Right kidney (tissue), 9 donors: ENCODE results near the gene OR7G1.

Experiments
- DNase-seq: peaks from one replicate; pipeline ENCODE4 v3.0.0-alpha.2; 2016
- long read RNA-seq, 8 donors: transcript quantifications; one replicate each; lab custom pipeline, GENCODE V29; 2026

OR7G1 gene, protein sequence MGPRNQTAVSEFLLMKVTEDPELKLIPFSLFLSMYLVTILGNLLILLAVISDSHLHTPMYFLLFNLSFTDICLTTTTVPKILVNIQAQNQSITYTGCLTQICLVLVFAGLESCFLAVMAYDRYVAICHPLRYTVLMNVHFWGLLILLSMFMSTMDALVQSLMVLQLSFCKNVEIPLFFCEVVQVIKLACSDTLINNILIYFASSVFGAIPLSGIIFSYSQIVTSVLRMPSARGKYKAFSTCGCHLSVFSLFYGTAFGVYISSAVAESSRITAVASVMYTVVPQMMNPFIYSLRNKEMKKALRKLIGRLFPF
- long read RNA-seq, donor 1, result 0 reads
- long read RNA-seq, donor 2, result 0 reads
- long read RNA-seq, donor 3, result 0 reads
- long read RNA-seq, donor 4, result 0 reads
- long read RNA-seq, donor 5, result 0 reads
- long read RNA-seq, donor 6, result 0 reads
- long read RNA-seq, donor 7, result 0 reads
- long read RNA-seq, donor 8, result 0 reads

DNA sequence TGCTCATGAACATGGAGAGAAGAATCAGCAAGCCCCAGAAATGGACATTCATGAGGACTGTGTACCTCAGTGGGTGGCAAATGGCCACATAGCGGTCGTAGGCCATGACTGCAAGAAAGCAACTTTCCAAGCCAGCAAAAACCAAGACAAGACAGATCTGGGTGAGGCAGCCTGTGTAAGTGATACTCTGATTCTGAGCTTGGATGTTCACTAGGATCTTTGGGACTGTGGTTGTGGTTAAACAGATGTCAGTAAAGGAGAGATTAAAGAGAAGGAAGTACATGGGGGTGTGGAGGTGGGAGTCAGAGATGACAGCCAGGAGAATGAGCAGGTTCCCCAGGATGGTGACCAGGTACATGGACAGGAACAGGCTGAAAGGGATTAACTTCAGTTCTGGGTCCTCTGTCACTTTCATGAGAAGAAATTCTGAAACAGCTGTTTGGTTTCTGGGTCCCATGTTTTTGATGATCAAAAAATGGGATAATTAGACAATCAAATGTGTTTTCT, at the start of gene OR7G1:
TSS of gene OR7G1 (minus strand) at position 457 of the 507 bp plus-strand sequence. CDS start at position 457, 0 bp downstream.
- DNase-seq, result no peak

DNA sequence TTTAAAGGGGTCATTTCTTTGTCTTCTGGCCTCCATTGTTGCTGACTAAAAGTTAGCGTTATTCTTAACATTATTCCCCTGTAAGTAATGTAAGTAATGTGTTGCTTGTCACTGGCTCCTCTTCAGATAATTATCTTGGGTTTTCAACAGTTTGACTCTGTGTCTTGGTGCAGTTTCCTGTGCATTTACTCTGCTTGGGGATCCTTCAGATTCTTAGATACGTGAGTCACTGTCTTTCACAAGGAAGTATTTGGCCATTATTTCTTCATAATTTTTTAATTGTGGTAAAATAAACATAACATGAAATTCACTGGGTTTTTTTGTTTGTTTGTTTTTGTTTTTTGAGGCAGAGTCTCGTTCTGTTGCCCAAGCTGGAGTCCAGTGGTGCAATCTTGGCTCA, 49.7 kb upstream of the OR7G1 start:
- no peak for DNase-seq

DNA sequence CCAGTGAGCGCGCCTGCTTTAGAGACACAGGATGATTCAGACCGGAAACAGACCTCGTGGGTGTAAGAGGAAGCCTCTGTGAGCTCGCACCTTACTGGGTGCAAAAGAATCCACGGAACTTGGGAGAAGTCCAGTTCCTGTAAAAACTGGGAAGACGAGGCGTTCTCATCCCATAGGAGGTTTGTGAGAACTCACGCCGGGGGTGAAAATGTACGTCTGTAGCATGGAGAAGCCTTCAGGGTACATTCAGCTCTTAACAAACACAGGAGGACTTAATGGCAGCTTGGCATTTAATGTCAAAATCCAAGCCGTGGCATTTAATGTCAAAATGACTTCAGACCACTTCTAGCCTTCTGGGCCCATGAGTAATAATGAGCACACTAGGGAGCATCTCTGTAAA, 45.9 kb upstream of the OR7G1 start:
- no peak for DNase-seq

GRCh38 chr19:9159891-9160290, 44.3 kb upstream of the OR7G1 start:
- DNase-seq, result no peak

- DNase-seq, result no peak
Measured at GRCh38 chr19:9156304-9156703, 40.7 kb upstream of the OR7G1 start.

GRCh38 chr19:9155591-9155990, 40.0 kb upstream of the OR7G1 start:
- no peak for DNase-seq

GRCh38 chr19:9151367-9151766, 35.8 kb upstream of the OR7G1 start:
- no peak for DNase-seq

DNA sequence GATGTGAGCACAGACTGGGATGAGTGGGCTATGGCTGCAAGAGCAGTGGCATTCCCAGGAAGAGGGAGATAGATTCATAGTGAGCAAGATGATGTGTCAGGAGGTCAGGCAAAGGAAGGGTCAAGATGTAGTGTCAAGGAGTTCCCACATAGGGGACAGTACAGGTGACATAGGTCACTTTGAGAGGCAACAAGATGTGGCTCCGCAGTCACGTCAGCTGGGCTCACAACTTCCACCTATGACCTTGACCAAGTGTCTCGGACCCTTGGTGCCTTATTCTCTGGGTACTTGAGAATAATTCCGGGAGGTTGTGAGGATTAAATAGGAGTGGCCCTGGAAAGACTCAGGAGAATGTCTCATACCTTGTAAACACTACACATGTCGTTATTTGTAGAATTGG, 35.1 kb upstream of the OR7G1 start:
- no peak for DNase-seq

GRCh38 chr19:9149997-9150396, 34.4 kb upstream of the OR7G1 start:
- no peak for DNase-seq

- DNase-seq, result no peak
Measured at GRCh38 chr19:9148697-9149096, 33.1 kb upstream of the OR7G1 start.

DNA sequence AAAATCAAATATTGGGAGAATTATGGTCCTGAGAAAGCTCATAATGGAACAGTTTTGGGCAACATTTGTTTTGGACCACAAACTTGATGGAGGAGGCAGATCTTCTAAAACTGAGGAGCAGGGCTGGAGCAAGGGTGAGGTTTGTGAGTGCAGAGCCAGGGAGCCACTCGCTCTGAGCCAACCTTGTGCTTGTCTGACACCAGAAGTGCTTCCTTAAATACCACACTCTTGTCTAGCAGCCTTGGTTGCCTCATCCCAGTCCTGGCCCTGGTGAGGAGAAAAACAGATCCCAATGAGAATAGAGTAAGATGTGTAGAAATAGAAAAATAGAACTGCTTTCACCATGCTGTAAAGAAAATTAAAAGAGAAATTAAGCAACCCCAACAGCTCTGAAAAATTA, 31.3 kb upstream of the OR7G1 start:
- no peak for DNase-seq

DNA sequence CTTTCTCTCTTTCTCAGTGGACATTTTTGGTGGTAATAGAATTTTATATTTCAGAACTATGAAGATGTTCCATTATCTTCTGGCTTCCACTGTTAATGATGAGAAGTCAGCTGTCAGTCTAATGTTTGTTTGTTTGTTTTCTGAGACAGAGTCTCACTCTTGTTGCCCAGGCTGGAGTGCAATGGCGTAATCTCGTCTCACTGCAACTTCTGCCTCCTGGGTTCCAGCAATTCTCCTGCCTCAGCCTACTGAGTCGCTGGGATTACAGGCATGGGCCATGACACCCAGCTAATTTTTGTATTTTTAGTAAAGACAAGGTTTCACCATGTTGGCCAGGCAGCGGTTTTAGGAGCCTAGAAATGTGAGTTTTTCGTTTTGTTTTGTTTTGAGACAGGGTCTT, 29.4 kb upstream of the OR7G1 start:
- no peak for DNase-seq

- peak; percentile 89 for DNase-seq
Measured at GRCh38 chr19:9140159-9140874, 24.8 kb upstream of the OR7G1 start, which contains the start of gene ZNF317. TSS of gene ZNF317 (plus strand) at chr19:9140397. CDS start at chr19:9156017, 15,620 bp downstream.

- no peak for DNase-seq
Measured at GRCh38 chr19:9139609-9140158, 24.1 kb upstream of the OR7G1 start.

GRCh38 chr19:9132422-9132821, 16.9 kb upstream of the OR7G1 start:
- DNase-seq, result no peak

DNA sequence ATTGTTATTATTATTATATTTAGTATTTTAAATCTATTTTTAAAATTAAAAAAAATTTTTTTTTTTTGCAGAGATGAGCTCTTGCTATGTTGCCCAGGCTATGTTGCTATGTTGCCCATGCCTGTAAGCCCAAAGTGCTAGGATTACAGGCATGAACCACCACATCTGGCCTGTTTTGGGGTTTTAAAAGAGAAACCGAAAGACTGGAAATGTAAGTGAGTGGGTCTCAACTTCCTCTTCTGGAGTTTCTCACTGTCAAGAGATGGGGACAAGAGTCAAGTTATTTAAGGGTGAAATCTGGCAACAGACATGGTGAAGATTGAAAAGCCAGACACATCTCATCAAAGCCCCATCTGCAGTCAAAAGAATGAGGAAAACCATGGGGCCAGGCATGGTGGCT, 15.4 kb upstream of the OR7G1 start:
- no peak for DNase-seq

GRCh38 chr19:9128171-9128570, 12.6 kb upstream of the OR7G1 start:
- no peak for DNase-seq

DNA sequence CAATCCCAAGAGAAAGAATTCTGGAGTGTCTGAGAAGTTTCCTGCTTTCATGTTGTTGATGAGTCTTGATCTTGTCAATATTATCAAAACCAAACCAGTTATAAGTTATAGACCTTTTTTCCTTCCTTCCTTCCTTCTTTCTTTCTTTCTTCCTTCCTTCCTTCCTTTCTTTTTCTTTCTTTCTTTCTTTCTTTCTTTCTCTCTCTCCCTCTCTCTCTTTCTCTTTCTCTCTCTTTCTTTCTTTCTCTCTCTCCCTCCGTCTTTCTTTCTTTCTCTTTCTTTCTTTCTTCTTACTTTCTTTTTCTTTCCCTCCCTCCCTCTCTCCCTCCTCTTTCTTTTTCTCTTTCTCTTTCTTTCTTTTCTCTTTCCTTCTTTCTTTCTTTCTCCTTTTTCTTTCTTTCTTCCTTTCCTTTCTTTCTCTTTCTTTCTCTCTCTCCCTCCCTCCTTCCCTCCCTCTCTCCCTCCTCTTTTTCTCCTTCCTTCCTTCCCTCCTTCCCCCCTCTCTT, 11.4 kb upstream of the OR7G1 start, which contains the start of gene OR7G3:
TSS of gene OR7G3 (minus strand) at position 51 of the 506 bp plus-strand sequence. CDS start at position 51, 0 bp downstream.
- no peak for DNase-seq

DNA sequence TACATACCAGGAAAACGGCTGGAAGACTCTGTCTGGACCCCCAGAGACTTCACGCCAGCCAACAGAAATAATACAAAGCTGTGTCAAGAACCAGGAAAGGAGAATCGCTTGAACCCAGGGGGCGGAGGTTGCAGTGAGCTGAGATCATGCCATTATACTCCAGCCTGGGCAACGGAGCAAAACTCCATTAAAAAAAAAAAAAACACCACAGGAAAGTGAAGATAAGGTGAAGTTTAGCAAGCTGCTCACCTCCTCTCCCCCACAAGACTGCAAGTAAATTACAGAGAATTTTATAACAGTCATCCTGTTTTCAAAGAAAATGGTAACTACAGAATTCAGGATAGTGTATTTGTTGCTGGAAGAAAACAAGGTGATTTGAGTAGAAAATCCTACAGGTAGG, 984 bp upstream of the OR7G1 start:
- DNase-seq, result no peak

GRCh38 chr19:9109959-9110358, 5.6 kb downstream of the OR7G1 start:
- no peak for DNase-seq

GRCh38 chr19:9107375-9107774, 8.2 kb downstream of the OR7G1 start, which contains the start of gene OR7G2:
TSS of gene OR7G2 (minus strand) at chr19:9107475. CDS start at chr19:9103243, 4,232 bp downstream.
- no peak for DNase-seq

DNA sequence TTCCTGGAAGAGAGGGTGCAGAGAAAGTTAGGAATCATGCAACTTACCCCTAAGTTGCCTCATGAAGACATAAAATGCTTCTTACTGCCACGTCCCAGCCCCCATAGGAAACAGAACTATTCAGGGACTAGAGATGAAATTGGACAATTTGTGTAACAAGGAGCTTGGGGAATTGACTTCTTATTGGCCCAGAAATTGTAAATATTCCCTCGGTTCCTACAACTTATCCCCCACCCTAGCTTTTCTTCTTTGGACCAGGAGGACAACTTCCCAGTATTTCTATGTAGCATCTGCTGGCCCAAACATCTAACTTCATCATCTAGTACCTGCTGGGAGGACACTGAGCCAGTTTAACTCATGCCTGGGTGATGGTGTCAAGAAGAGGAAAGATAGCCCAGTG, 28.8 kb downstream of the OR7G1 start, which contains the start of gene OR1M1:
TSS of gene OR1M1 (plus strand) at position 301 of the 400 bp plus-strand sequence. CDS start 6,184 bp downstream, outside the sequence.
- no peak for DNase-seq
